HG03045 (cell line): ENCODE data around the gene DNAH3.
"Not testable (repeated sequence)": the region's sequence is repeated elsewhere in the genome, so short reads cannot be mapped to it uniquely, and the experiment has no call there.

Source experiments
- ATAC-seq: cut with Tn5 transposase; IDR thresholded peaks from one replicate; pipeline ENCODE4 v1.9.1; 2021; ENCODE audit warnings: mild to moderate bottlenecking, moderate library complexity; ENCODE audit not compliant: unreplicated experiment

Gene DNAH3

DNA sequence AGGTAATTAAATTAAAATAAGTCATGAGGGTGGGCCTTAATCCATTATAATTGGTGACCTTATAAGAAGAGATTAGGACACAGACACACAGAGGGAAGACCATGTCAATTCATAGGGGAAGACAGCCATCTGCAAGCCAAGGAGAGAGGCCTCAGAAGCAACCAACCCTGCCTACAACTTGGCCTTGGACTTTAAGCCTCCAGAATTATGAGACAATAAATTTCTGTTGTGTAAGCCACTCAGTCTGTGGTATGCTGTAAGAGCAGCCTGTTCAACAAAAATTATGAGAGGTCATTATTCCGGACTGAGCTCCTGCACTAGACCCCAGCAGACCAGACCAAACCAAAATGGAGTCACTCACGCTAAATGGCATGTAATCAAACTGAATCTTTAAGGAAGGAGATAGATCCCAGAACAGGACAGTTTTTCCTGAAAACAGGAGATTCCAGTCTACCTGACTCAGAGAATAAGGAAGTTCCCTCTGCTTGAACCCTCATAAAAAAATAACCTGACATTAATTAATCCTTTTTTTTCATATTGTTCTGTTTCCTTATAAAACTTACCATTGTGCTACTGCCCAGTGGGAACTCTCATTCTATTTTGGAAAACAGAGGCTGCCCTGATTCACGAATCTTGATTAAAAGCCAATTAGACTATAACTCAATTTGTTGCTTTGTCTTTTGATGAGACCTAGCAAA lies 74.3 kb downstream of the DNAH3 start:
- no peak for ATAC-seq

DNA sequence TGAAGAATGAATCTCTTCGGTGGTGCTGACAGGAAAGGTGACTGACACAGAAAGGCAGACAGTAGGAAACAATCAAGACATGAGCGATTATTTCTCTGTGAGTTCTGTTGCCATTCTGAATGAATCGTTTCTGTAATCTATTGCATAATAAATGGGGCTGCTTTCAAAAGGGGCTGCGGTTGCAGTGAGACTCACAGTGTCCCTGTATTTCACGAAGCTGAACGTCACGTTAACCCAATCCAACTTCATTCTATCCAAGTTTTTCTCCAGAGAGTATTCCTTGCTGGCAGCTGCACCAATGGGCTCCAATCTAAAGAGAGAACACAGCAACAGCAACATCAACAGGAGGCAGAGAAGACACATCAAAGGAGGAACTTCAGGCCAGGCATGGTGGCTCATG lies 75.4 kb downstream of the DNAH3 start:
- ATAC-seq, result no peak

DNA sequence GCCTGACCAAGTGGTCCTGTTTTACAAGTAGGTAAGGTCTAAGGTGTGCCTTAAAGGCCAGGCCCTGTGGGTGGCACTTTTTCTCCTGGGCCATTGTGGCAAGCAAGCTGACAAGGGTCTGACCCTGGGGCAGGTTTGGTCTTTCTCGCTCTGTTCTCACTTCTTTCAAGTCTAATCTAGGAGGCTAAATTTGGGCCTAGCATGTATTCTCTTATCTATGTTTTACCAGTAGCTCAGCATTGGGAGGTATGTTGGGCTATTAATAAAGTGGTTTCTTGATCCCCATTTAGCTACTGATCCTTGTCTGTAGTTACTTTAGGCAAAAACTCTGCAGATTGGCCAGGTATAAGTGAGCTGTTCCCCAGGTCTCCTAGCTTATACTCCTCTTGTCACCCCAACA lies 77.7 kb downstream of the DNAH3 start:
- no peak for ATAC-seq

DNA sequence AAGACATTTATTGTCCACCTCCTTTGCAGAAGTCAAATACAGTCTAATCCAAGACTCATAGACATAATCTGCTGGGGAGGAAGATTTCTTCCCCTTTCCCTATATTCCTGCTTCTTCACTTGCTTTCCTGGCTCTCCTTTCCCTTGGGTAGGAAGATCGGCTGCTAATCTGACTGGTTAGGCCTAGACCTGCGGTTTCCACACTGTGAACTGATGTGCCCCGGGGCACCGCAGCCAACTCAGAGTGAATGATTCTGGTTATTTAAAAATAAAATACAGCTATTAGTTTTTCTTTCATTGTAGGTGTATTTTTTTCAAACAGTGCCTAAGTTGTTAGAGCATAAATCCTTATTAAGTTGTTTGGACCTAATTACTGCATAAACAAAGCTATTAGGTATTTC lies 78.9 kb downstream of the DNAH3 start:
- no peak for ATAC-seq

DNA sequence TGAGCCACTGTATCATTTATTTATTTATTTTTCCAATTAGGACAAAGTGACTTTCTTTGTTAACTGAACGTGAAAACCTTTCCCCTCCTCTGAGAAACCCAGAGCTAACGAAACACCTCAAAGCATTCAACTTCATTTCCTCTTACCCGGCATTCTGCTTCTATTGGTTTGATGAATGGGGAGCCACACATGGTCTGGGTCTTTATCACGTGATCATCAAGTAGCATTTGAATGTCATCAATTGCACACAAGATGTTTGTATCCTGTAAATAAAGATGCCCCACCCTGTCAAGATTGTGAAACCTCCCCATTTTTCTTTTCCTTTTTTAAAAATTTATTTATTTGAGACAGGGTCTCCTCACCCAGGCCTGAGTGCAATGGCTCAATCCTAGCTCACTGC lies 80.1 kb downstream of the DNAH3 start:
- ATAC-seq, result no peak

DNA sequence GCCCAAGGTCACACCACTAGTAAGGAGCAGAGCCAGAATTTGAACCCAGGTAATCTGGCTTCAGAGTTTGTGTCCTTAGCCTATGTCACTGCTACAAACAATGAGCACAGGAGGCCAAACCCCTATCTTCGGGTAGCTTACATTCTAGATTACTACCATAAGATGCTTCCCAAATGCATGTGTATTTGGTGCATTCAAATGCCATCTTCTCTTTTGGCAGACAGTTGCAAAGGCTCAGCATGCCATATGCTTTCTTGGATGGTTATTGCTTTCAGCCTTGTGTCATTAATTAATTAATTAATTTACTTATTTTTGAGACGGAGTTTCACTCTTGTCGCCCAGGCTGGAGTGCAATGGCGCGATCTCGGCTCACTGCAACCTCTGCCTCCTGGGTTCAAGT lies 80.7 kb downstream of the DNAH3 start:
- ATAC-seq, result no peak

DNA sequence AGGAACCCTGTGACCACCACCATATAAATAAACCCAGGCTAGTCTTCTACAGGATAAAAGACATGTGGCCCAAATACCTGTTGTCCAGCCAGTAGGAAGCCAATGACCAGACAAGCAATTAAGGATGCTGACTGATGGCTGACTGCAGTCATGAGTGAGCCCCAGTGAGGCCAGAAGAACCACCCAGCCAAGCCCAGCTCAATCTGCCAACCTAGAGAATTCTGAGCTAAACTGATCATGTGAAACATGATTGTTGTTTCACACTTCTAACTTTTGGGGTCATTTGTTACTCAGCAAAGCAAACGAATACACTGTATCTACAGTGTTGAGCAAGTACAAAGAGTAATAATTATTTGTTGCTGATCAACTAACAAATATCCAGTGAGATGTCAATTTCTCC lies 86.4 kb downstream of the DNAH3 start:
- no peak for ATAC-seq

DNA sequence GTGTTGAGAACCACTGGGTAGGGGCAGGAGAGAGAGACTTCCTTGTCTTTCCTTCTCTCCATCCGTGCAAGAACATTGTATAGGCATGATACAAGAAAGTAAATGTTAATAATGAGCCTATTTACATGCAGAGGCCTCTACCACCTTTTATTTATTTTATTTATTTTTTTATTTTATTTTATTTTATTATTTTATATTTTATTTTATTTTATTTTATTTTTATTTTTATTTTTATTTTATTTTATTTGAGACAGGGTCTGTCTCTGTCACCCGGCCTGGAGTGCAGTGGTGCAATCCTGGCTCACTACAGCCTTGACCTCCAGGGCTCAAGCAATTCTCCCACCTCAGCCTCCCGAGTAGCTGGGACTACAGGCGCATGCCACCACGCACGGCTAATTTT lies 87.3 kb downstream of the DNAH3 start:
- not testable (repeated sequence) for ATAC-seq

DNA sequence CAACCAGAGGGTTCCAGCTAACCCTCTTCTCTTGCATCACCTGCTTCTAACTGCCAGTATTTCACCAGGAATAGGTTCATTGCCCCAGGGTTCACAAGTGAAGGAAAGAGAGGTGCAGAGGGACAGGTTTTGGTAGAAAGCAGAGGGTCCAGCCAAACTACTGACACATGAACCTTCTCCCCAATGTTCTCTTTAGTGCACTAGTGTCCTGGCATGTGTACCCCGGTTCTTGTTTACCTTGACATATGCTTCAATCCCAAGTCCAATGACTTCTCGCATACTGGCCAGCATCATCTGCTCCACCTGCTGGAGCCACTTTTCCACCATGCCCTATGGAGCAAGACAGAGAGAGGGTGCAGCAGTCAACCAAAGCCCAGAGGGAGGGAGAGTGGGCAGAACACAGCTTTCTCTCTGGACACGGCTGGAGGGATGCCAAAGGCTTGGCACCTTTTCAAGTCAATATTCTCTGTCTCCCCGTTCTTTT lies 90.6 kb downstream of the DNAH3 start:
- no peak for ATAC-seq

DNA sequence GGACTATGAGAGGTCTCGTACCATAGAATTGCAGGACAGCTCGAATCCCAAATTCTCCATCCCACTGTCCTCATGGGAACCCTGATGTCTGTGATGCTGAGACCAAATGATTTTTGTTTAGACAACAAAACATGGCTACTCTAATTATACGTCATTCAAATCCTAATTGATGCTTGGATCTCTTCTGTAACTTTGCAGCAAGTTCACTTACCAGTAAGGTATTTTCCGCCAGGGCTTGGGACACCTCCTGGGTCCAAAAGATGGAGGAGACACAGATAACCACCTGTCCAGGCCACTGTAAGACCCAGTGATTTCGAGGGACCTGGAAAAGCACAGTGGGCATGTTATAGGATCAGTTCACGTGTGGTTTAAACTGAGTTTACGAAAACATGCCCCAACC lies 92.8 kb downstream of the DNAH3 start:
- ATAC-seq, result no peak

DNA sequence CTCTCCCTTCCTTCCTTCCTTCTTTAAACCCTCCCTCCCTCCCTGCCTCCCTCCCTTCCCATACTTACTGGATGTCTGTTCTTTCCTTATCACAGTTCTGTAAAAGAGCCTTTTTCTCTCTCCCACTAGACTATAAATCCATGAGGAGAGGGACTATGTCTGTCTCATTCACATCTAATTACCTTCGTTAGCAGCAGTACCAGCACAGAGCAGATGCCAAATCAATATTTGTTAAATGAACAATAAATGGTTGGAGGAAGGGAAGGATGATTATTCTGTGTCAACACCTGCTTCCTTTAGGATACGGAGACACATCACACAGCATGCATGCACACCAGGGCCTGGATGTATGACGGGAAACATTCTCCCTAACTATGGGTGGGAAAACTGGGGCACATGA lies 94.2 kb downstream of the DNAH3 start:
- ATAC-seq, result no peak

DNA sequence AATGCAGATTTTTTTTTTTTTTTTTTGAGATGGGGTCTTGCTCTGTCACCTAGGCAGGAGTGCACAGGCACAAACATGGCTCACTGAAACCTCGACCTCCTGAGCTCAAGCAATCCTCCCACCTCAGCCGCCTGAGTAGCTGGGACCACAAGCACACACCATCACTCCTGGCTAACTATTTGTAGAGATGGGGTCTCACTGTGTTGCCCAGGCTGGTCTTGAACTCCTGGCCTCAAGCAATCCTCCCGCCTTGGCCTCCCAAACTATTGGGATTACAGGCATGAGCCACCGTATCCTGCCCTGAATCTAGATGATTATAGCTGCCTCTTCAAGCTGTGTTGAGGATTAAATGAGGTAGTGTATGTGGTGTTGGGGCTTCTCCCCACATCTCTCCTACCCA lies 94.9 kb downstream of the DNAH3 start:
- ATAC-seq, result not testable (repeated sequence)

DNA sequence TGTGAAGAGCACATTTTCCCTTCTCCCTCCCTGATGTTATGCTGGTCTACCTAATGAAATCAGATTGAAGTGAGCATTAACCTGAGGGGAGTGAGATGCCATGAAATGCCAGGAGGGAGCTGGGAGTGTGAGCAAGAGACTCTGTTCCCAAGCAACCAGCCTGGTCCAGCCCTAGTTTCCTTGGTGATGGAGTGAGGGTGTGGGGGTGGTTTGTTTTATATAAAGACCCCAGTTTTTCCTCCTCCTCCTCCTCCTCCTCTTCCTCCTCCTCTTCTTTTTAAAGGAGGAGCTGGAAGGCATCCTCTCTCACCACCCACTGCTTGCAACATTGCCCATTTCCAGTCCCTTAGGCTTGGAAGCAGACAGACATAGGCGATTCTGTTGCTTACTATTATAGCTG lies 97.1 kb downstream of the DNAH3 start:
- ATAC-seq, result no peak

DNA sequence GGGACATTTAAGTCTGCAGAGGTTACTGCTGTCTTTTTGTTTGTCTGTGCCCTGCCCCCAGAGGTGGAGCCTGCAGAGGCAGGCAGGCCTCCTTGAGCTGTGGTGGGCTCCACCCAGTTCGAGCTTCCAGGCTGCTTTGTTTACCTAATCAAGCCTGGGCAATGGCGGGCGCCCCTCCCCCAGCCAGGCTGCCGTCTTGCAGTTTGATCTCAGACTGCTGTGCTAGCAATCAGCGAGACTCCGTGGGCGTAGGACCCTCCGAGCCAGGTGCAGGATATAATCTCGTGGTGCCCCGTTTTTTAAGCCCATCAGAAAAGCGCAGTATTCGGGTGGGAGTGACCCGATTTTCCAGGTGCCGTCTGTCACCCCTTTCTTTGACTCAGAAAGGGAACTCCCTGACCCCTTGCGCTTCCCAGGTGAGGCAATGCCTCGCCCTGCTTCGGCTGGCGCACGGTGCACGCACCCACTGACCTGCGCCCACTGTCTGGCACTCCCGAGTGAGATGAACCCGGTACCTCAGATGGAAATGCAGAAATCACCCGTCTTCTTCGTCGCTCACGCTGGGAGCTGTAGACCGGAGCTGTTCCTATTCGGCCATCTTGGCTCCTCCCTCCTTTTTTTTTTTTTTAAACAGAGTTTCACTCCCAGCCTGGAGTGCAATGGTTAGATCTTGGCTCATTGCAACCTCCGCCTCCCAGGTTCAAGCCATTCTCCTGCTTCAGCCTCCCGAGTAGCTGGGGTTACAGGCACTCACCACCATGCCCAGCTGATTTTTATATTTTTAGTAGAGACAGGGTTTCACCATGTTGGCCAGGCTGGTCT lies 102.3 kb downstream of the DNAH3 start:
- ATAC-seq, result not testable (repeated sequence)

DNA sequence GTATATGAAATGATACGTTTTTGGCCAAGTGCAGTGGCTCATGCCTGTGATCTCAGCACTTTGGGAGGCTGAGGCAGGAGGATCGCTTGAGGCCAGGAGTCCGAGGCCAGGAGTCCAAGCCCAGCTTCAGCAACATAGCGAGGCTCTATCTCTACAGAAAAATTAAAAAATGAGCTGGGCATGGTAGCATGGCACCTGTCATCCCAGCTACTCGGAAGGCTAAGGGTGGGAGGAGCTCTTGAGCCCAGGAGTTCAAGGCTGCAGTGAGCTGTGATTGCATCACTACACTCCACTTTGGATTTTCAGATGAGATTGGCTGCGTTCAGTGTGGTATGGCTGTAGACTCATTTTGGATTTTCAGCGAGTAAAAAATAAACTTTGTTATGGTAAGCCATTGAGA lies 112.4 kb downstream of the DNAH3 start:
- no peak for ATAC-seq

DNA sequence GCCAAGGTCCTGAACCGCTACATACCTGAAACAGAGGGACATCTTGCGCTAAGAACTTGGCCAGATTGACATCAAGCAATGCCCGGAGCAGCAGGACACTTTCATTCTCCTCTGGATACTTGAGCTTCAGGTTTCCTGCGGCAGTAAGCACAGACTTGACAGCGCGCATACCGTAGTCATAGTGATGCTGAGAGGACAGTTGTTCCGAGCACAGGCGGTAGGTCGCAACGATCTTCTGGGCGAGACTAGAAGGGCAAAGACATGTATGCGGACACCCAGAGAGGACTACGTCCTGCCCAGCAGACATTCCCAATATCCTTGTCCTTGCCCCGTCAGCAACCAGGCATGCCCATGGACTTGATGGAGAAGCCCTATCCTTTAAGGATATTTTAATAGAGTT lies 112.9 kb downstream of the DNAH3 start:
- no peak for ATAC-seq

DNA sequence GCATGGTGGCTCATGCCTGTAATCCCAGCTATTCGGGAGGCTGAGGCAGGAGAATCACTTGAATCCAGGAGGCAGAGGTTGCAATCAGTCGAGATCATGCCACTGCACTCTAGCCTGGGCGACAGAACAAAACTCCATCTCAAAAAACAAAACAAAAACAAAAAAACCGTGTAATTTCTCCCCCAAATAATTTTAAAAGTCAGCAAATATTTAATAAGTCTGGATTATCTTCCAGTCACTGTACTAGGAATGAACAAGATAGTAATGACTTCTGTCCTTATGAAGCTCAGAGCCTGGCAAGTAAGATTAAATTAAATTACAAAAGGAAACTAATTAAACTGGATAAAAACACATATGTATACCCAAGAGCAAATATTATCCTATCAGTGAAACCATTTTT lies 113.5 kb downstream of the DNAH3 start:
- ATAC-seq, result no peak

DNA sequence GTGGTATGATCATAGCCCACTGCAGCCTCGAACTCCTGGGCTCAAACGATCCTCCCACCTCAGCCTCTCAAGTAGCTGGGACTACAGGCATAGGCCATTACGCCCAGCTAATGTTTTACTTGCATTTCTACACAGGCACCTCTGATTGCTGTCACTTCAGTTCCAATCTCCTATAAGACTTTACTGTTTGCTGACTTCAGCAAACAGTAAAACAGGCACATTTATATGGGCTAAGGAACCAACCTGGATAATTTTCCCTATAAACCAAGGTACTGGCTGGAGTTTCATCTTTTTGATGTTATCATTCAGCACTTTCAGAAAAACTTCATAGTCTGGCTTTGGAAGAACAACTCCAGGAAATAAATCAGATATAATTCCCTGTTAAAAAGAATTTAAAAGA lies 114.2 kb downstream of the DNAH3 start:
- ATAC-seq, result no peak

DNA sequence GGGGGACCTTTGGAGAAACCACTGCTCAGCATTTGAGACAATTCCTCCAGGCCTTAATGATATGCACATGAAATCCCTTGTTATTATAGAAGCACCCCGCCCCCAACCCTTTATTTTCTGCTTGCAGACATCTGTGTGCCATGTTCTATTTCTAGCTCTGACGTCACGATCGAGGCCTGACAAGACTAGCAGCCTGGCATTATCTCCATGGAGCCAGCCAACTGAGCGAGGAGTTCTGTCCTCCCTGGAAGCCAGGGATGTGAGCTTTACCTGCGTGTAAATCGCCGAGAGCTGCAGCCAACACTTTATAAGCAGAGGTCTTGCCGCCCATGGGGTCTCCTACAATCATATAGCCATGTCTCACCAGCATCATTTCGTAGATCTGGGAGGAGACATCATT lies 116.9 kb downstream of the DNAH3 start:
- ATAC-seq, result no peak

DNA sequence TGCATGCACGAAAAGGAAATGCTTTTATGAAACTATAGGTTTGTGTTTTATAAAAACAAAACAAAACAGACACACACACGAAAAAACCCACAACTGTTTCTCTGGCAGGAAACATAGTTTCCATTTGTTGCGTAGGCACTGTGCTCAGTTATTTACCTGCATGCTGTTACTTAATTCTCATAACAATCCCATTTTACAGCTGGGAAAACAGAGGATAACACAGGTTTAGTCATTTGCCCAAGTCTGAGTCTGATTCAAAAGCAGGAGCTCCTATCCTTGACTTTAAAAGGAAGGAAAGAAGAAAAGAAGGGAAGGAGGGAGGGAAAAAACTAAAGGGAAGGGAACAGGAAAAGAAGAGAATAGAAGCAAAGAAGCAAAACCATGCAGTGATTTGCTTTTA lies 117.4 kb downstream of the DNAH3 start:
- ATAC-seq, result no peak

DNA sequence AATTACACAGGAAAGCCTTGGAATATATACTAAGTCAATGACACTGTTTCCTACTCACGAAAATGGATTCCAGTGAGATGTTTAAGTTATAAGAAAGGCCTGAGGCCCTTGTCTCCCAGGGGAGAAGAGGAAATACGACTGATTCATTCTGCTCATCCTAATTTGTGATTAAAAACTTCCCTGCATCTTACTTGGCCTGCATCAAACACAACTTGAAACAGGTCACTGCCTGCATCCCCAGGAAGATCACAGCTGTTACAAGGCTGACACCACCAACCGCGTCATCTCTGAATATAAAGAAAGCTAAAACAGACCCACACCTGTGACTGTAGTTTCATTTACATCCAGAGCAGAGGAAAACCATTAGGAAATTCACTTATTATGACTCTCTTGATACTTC lies 121.9 kb downstream of the DNAH3 start:
- no peak for ATAC-seq

DNA sequence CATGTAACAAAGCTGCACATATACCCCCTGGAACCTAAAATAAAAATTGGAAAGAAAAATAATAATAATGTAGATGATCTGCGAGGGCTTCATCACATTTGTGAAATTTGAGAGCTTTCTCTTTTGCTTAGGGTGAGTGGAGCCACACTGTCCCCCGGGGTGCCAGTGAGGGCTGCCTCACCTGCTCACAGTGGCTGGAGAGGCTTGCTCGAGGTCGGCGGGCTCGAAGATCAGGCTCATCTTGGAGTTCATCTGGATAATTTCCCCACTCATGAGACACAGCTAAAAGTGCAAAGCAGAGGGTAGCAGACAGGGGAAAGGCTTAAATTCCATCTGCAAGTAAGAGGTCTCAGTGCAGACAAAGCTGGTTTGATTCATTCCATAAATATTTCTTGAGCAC lies 123.8 kb downstream of the DNAH3 start:
- no peak for ATAC-seq
